ENCODE measurements around the gene RAD1. TPM values are rescaled to one million over a fixed set of nuclear protein-coding genes. Genes with fewer than 3 reads are reported as not detected.

RAD1 gene
- total and polyA plus RNA-seq, 2 donors (not counting 1 experiment from before 2014, with no cell fraction given): 7.8 to 25.9 TPM

DNA sequence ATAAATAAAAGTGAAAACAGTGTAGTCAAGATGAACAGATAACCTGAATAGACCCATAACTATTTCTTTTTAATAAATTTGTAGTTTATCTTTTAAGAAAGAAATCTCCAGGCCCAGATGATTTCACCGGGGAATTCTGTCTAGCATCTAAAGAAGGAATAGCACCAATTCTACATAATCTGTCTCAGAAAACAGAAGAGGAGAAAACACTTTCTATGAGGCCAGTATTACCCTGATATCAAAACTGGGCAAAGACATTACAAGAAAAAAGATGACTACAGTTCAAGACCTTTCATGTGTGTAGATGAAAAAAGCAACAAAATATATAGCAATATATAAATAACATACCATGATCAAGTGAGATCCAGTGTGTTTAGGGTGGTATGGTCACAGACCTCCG is 44.9 kb downstream of the RAD1 start:
- H3K27ac Mint-ChIP-seq: no peak overlapping the region
- ChIA-PET CTCF (interaction anchor here (0.9 kb wide), 1 partner anchor 26 kb away, joined by 3 read pairs; no protein-coding TSS in a partner anchor), POLR2A (no interaction called here)
- no peaks in the 10 kb centered on the region for H3K27me3 Mint-ChIP-seq
- no peak overlapping the region for H3K4me3 Mint-ChIP-seq
- no peaks in the 10 kb centered on the region for H3K36me3 ChIP-seq (replicated peaks in 1 of 2; ENCODE audit: control extremely low read depth in 1 of 2, control insufficient read depth in 1 of 2, extremely low read depth in 1 of 2, insufficient read depth in 2 of 2, low read length in 1 of 2)
- H2AFZ ChIP-seq (ENCODE audit: insufficient read depth, low read depth, low read length, poor library complexity, severe bottlenecking): no peak overlapping the region
- no peak overlapping the region for H3K27ac ChIP-seq (ENCODE audit: low read length in 2 of 2)
- TF ChIP-seq EZH2 (IDR thresholded peaks at IDR 0.05; ENCODE audit: borderline replicate concordance, insufficient read depth, low read depth, low read length, poor library complexity, severe bottlenecking): no peak
- TF ChIP-seq, protein P1, sequence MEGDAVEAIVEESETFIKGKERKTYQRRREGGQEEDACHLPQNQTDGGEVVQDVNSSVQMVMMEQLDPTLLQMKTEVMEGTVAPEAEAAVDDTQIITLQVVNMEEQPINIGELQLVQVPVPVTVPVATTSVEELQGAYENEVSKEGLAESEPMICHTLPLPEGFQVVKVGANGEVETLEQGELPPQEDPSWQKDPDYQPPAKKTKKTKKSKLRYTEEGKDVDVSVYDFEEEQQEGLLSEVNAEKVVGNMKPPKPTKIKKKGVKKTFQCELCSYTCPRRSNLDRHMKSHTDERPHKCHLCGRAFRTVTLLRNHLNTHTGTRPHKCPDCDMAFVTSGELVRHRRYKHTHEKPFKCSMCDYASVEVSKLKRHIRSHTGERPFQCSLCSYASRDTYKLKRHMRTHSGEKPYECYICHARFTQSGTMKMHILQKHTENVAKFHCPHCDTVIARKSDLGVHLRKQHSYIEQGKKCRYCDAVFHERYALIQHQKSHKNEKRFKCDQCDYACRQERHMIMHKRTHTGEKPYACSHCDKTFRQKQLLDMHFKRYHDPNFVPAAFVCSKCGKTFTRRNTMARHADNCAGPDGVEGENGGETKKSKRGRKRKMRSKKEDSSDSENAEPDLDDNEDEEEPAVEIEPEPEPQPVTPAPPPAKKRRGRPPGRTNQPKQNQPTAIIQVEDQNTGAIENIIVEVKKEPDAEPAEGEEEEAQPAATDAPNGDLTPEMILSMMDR (IDR thresholded peaks at IDR 0.05): no peak
- H3K4me2 ChIP-seq (replicated peaks; ENCODE audit: low read depth, low read length, poor library complexity, severe bottlenecking): no peak overlapping the region
- H3K27me3 ChIP-seq (replicated peaks in 1 of 4; ENCODE audit: control extremely low read depth in 1 of 4, control insufficient read depth in 3 of 4, insufficient read depth in 4 of 4, low read length in 3 of 4): no peaks in the 10 kb centered on the region
- no peaks in the 10 kb centered on the region for H4K20me1 ChIP-seq (ENCODE audit: control insufficient read depth, insufficient read depth, low read length, poor library complexity, severe bottlenecking)
- no peaks in the 10 kb centered on the region for H3K4me1 Mint-ChIP-seq
- H3K9me3 Mint-ChIP-seq (ENCODE audit: insufficient read depth): no peaks in the 10 kb centered on the region
- no CpG with 5 or more reads among the region's 2 CpGs for WGBS (ENCODE audit: insufficient coverage)
- no peak overlapping the region for H3K4me3 ChIP-seq (ENCODE audit: control extremely low read depth in 1 of 5, extremely low read depth in 1 of 5, insufficient read depth in 1 of 5, low read depth in 2 of 5, low read length in 4 of 5)
- no peak for ATAC-seq (ENCODE audit: low read depth)
- H3K79me2 ChIP-seq (ENCODE audit: control insufficient read depth, insufficient read depth, low read length): no peaks in the 10 kb centered on the region
- peaks cover 0 to 3% (median 0%) of the 10 kb centered on the region in 3 donors for H3K9me3 ChIP-seq (ENCODE audit: control extremely low read depth in 1 of 3, control insufficient read depth in 2 of 3, insufficient read depth in 1 of 3, low read length in 2 of 3)
- H3K9ac ChIP-seq (ENCODE audit: low read length): no peak overlapping the region
- H3K4me1 ChIP-seq (ENCODE audit: control insufficient read depth in 2 of 2, insufficient read depth in 2 of 2, low read length in 2 of 2): no peaks in the 10 kb centered on the region
- no peak for DNase-seq
- intact Hi-C loops (cut with micrococcal nuclease): no loop called here

DNA sequence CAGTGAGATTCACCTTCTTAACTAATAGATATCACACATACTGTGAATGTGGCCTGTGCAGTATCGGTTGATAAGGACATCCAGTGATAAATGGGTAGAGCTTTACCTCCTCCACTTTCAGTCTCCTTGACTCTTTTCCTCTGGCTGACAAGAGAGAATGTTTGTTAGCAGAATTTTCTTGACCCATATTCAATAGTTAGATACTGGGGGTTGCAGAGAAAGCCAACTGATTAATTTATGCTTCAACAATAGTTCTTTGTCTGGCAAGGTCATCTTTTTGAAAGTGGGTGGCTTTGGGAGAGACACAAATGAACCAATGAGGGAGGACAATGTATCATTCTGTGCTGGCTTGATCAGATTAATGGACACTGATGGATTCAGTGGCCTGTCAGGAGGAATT is 46.0 kb downstream of the RAD1 start:
- Histone ChIP-seq H2AFZ (ENCODE audit: insufficient read depth, low read depth, low read length, poor library complexity, severe bottlenecking) (no peak overlapping the region), H3K27me3 (replicated peaks in 1 of 4; ENCODE audit: control extremely low read depth in 1 of 4, control insufficient read depth in 3 of 4, insufficient read depth in 4 of 4, low read length in 3 of 4) (no peaks in the 10 kb centered on the region), H3K4me3 (ENCODE audit: control extremely low read depth in 1 of 5, extremely low read depth in 1 of 5, insufficient read depth in 1 of 5, low read depth in 2 of 5, low read length in 4 of 5) (no peak overlapping the region), H3K79me2 (ENCODE audit: control insufficient read depth, insufficient read depth, low read length) (no peaks in the 10 kb centered on the region), H4K20me1 (ENCODE audit: control insufficient read depth, insufficient read depth, low read length, poor library complexity, severe bottlenecking) (no peaks in the 10 kb centered on the region), H3K36me3 (replicated peaks in 1 of 2; ENCODE audit: control extremely low read depth in 1 of 2, control insufficient read depth in 1 of 2, extremely low read depth in 1 of 2, insufficient read depth in 2 of 2, low read length in 1 of 2) (no peaks in the 10 kb centered on the region), H3K9me3 (ENCODE audit: control extremely low read depth in 1 of 3, control insufficient read depth in 2 of 3, insufficient read depth in 1 of 3, low read length in 2 of 3) (no peaks in the 10 kb centered on the region), H3K9ac (ENCODE audit: low read length) (no peak overlapping the region), H3K4me1 (ENCODE audit: control insufficient read depth in 2 of 2, insufficient read depth in 2 of 2, low read length in 2 of 2) (no peaks in the 10 kb centered on the region), H3K4me2 (replicated peaks; ENCODE audit: low read depth, low read length, poor library complexity, severe bottlenecking) (no peak overlapping the region), H3K27ac (ENCODE audit: low read length in 2 of 2) (no peak overlapping the region)
- no peak for ATAC-seq (ENCODE audit: low read depth)
- Mint-ChIP-seq H3K4me1 (no peaks in the 10 kb centered on the region), H3K4me3 (no peak overlapping the region), H3K27ac (no peak overlapping the region), H3K27me3 (peaks cover 5% of the 10 kb centered on the region), H3K9me3 (ENCODE audit: insufficient read depth) (no peaks in the 10 kb centered on the region)
- POLR2A ChIA-PET: no interaction called here
- intact Hi-C loops (cut with micrococcal nuclease): no loop called here
- CTCF ChIA-PET: no interaction called here
- no CpG with 5 or more reads among the region's 1 CpG for WGBS (ENCODE audit: insufficient coverage)
- TF ChIP-seq EZH2 (IDR thresholded peaks at IDR 0.05; ENCODE audit: borderline replicate concordance, insufficient read depth, low read depth, low read length, poor library complexity, severe bottlenecking): no peak
- TF ChIP-seq, protein P1 (IDR thresholded peaks at IDR 0.05): no peak
- DNase-seq: no peak
